ENCODE measurements around the gene IGFL3. TPM values are rescaled to one million over a fixed set of nuclear protein-coding genes. Genes with fewer than 3 reads are reported as not detected.

The IGFL3 gene
- total and polyA plus RNA-seq, 9 of the 15 experiments (the other 6 are each of a cell fraction or from before 2014, with no cell fraction given) = not detected

- TF ChIP-seq, protein P1, sequence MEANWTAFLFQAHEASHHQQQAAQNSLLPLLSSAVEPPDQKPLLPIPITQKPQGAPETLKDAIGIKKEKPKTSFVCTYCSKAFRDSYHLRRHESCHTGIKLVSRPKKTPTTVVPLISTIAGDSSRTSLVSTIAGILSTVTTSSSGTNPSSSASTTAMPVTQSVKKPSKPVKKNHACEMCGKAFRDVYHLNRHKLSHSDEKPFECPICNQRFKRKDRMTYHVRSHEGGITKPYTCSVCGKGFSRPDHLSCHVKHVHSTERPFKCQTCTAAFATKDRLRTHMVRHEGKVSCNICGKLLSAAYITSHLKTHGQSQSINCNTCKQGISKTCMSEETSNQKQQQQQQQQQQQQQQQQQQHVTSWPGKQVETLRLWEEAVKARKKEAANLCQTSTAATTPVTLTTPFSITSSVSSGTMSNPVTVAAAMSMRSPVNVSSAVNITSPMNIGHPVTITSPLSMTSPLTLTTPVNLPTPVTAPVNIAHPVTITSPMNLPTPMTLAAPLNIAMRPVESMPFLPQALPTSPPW (CRISPR knock-in tag; IDR thresholded peaks at IDR 0.05) = peak; percentile 41; the same call in 1 of the 2 replicates
- TF ChIP-seq MNT (conservative IDR thresholded peaks at IDR 0.05) (0 out of 4 replicates have a peak, but pooled peaks of 1 of the 2 experiments have one; percentile 16), ARNT (IDR thresholded peaks at IDR 0.05) (0 out of 4 replicates have a peak, but pooled peaks of 1 of the 2 experiments have one; percentile 24)
Measured at GRCh38 chr19:46077815-46078167, 46.7 kb downstream of the IGFL3 start (continued).

DNA sequence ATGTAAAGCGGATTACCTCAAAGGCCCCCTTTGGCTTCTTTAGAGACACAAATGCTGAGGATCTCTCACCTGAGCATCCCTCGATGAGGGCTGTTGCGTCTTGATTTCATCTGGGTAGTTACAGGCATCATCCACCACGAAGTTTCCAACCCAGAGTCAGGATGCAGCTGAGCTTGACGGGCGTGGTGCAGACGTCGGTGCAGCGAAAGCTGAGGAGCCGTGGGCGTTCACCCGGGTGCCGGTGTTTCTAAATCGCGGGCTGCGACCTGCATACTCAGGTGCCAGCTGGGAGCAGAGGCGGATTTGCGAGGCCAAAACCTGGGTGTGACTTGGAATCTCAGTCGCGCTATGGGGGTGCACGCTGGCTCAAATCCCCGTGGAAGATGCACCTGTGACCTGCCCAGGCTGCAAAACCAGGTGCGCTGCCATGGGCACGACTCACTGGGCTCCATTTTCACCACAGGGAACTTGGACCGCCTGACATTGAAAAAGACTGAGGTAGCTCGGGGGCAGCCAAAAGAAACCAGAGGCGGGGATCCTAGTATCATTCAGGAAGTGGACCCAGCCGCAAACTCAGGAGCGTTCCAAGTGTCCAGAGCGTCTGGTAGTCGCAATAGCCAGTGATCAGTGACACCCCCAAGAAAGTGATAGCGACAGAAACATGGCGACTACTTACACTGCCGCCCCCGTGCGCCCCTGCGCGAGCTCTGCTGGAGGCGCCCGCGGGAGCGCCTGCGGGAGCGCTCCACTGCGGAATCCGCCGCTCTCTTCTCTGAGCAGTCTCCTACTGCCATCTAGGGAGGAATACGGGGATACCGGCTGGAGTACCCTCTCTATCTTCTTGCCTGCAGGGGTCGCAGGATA is 47.3 kb downstream of the IGFL3 start:
- Histone ChIP-seq H3K27me3 (ENCODE audit: control insufficient read depth in 2 of 2, insufficient read depth in 2 of 2, low read length in 2 of 2) (peaks cover 2 to 13% of the 10 kb centered on the region in 2 experiments; a peak in 2 of 5 replicates), H3K4me2 (ENCODE audit: insufficient read depth, low read length) (peak overlapping the region; percentile 71), H4K20me1 (replicated peaks; ENCODE audit: control insufficient read depth, insufficient read depth, low read length) (no peaks in the 10 kb centered on the region), H3K9ac (ENCODE audit: insufficient read depth in 1 of 2, low read depth in 2 of 2, low read length in 2 of 2) (peak overlapping the region in 1 of 2 experiments; percentile 64; a peak in 2 of 4 replicates), H3K36me3 (ENCODE audit: control insufficient read depth, insufficient read depth, low read length) (no peaks in the 10 kb centered on the region), H3K9me1 (ENCODE audit: control insufficient read depth, insufficient read depth, low read length) (no peaks in the 10 kb centered on the region), H3K27ac (ENCODE audit: extremely low read depth, low read depth, low read length) (no peak overlapping the region), H3K4me3 (peak overlapping the region; percentile 22), H3K9me3 (replicated peaks; ENCODE audit: control insufficient read depth, insufficient read depth, low read depth, low read length) (no peaks in the 10 kb centered on the region), H3K4me1 (replicated peaks in 1 of 2; ENCODE audit: control insufficient read depth in 2 of 2, insufficient read depth in 2 of 2, low read length in 2 of 2) (peaks cover 0 to 8% of the 10 kb centered on the region in 2 experiments; a peak in 2 of 5 replicates), H2AFZ (ENCODE audit: low read depth, low read length) (peak overlapping the region; percentile 71), H3K79me2 (ENCODE audit: control insufficient read depth, insufficient read depth, low read length) (no peaks in the 10 kb centered on the region)
- POLR2A ChIA-PET = interaction anchor here (0.5 to 1.0 kb wide), 6 partner anchors 10 to 298 kb away, joined by 3 to 4 read pairs (median 3); no protein-coding TSS in a partner anchor
- CTCF ChIA-PET (ENCODE audit: low intra/inter-chr PET ratio) = interaction anchor here (0.7 to 8.3 kb wide), 14 partner anchors 25 to 465 kb away, joined by 3 to 115 read pairs (median 4); partner anchors contain the start of genes FOXA3, SIX5 and SYMPK
- in situ Hi-C loops (cut with MboI) (no loop called here), intact Hi-C loops (cut with micrococcal nuclease) (loop anchor here (1.0 to 10.0 kb wide), 3 partner anchors 48 to 262 kb away; partner anchors contain the start of gene RSPH6A)
- no TSS peak for BruUV-seq (replicated peaks)
- DNase-seq (ENCODE audit: extremely low read depth in 1 of 4, low spot score in 3 of 4) (peak; percentile 87 to 90 (median 88)), FAIRE-seq (peak; percentile 87), ATAC-seq (peak; percentile 100)
- 11% methylated on average over 42 of the region's 50 CpGs for WGBS (ENCODE audit: insufficient coverage, low coverage, missing lambda C conversion rate)
- TF ChIP-seq FOXK2 (conservative IDR thresholded peaks at IDR 0.05 in 1 of 2, IDR thresholded peaks at IDR 0.05 in 1 of 2; ENCODE audit: low read depth in 2 of 2) (peak in 1 of 2 experiments; percentile 43; a peak in 1 of 4 replicates), ZNF140 (CRISPR knock-in tag; IDR thresholded peaks at IDR 0.05) (no peak), ATF7 (IDR thresholded peaks at IDR 0.05) (peak; percentile 63; the same call in 1 of the 2 replicates), NR2C2 (CRISPR knock-in tag; IDR thresholded peaks at IDR 0.05) (no peak), NR2C2 (tag; IDR thresholded peaks at IDR 0.05) (no peak), WHSC1 (IDR thresholded peaks at IDR 0.05; ENCODE audit: low read length) (no peak), RAD21 (CRISPR knock-in tag; conservative IDR thresholded peaks at IDR 0.05 in 1 of 2, IDR thresholded peaks at IDR 0.05 in 1 of 2) (peak; percentile 95 to 96), KDM5B (IDR thresholded peaks at IDR 0.05; ENCODE audit: insufficient replicate concordance, low read depth, low read length) (no peak), CBFA2T3 (IDR thresholded peaks at IDR 0.05) (no peak), TRIM24 (IDR thresholded peaks at IDR 0.05) (no peak), JUN (IDR thresholded peaks at IDR 0.05; ENCODE audit: borderline replicate concordance, low read depth, low read length) (no peak), JUN (CRISPR knock-in tag; IDR thresholded peaks at IDR 0.05; ENCODE audit: borderline replicate concordance) (no peak)
- TF ChIP-seq, protein P2, sequence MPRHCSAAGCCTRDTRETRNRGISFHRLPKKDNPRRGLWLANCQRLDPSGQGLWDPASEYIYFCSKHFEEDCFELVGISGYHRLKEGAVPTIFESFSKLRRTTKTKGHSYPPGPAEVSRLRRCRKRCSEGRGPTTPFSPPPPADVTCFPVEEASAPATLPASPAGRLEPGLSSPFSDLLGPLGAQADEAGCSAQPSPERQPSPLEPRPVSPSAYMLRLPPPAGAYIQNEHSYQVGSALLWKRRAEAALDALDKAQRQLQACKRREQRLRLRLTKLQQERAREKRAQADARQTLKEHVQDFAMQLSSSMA (CRISPR knock-in tag; IDR thresholded peaks at IDR 0.05) = no peak

Data from K562 (cell line).